Suprapubic skin (tissue), 3 donors: ENCODE measurements around the gene SLC25A24.

Experiments used
- POLR2AphosphoS5 ChIP-seq, 3 donors: sonication (generic); formaldehyde crosslinking; IDR thresholded peaks; one replicate each; pipeline ENCODE4 v1.6.1; 2017; ENCODE audit warnings: antibody characterized with exemption in 3 of 3
- TF ChIP-seq, protein P1 (sequence below), 2 donors: fragments of 200-600 bp in 1 of 2; fragments of 450-650 bp in 1 of 2; sonication (generic) in 1 of 2; IDR thresholded peaks; one replicate each; pipeline ENCODE4 v1.5.1; 2016 to 2019; ENCODE audit warnings: antibody characterized with exemption in 2 of 2, mild to moderate bottlenecking in 1 of 2, moderate library complexity in 1 of 2

DNA sequence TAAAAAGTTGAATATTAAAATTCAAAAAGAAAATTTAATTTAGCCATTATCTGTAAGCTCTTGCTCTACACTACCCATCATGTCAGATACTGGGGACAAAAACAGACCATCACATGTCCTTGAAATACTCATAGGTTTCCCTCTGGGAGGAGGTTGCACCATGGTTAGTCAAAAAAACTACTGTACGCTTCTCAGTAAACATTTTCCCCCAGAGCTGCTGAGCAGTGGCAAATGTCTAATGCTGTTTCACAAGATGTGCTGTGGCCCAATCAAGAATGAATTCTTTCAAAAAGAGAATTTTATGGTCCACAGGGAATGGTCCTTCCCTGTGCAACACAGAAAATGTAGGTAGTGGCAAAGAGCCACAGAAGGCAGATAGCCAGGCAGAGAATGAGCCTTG is 6.1 kb downstream of the SLC25A24 start:
- TF ChIP-seq, protein P1, sequence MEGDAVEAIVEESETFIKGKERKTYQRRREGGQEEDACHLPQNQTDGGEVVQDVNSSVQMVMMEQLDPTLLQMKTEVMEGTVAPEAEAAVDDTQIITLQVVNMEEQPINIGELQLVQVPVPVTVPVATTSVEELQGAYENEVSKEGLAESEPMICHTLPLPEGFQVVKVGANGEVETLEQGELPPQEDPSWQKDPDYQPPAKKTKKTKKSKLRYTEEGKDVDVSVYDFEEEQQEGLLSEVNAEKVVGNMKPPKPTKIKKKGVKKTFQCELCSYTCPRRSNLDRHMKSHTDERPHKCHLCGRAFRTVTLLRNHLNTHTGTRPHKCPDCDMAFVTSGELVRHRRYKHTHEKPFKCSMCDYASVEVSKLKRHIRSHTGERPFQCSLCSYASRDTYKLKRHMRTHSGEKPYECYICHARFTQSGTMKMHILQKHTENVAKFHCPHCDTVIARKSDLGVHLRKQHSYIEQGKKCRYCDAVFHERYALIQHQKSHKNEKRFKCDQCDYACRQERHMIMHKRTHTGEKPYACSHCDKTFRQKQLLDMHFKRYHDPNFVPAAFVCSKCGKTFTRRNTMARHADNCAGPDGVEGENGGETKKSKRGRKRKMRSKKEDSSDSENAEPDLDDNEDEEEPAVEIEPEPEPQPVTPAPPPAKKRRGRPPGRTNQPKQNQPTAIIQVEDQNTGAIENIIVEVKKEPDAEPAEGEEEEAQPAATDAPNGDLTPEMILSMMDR (IDR thresholded peaks at IDR 0.05) = no peak
- TF ChIP-seq POLR2AphosphoS5 (IDR thresholded peaks at IDR 0.05) = no peak
